ENCODE measurements around the gene ADGRL3.

ADGRL3 gene

GRCh38 chr4:61922766-61923165 is 722.6 kb downstream of the ADGRL3 start:
- no peaks in the 10 kb centered on the region for H3K9me3 ChIP-seq (ENCODE audit: control insufficient read depth, low read length)
- no peak overlapping the region for H3K27ac ChIP-seq (ENCODE audit: insufficient read depth, low read length, poor library complexity, severe bottlenecking)
- H3K4me3 ChIP-seq (ENCODE audit: insufficient read depth, low read depth, low read length, poor library complexity, severe bottlenecking) = no peak overlapping the region
- H3K27me3 ChIP-seq (replicated peaks; ENCODE audit: control insufficient read depth, insufficient read depth, low read length, poor library complexity, severe bottlenecking) = no peaks in the 10 kb centered on the region
- DNase-seq = no peak
- no peaks in the 10 kb centered on the region for H3K36me3 ChIP-seq (ENCODE audit: control insufficient read depth, insufficient read depth, low read length)
- no peaks in the 10 kb centered on the region for H3K4me1 ChIP-seq (ENCODE audit: control insufficient read depth, insufficient read depth, low read length, poor library complexity, severe bottlenecking)

DNA sequence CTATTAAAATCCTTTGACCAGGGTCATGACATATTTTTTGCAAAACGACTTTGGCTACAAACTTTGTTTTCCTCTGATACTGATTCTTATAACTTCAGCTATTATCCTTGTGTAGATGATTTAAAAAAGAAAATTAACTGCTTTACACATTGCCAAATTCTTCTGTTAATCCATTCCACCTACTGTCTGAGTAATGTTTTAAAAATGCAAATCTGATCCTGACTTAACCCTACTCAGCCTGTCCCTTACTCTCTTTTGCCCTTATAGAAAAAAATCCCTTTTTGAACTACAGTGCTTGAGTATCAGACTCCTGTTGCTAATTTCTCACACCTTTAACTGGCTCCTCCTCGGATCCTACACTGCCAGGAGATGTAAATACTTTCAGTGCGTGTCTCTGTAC is 723.1 kb downstream of the ADGRL3 start:
- Histone ChIP-seq H3K27ac (ENCODE audit: insufficient read depth, low read length, poor library complexity, severe bottlenecking) (no peak overlapping the region), H3K9me3 (ENCODE audit: control insufficient read depth, low read length) (no peaks in the 10 kb centered on the region), H3K27me3 (replicated peaks; ENCODE audit: control insufficient read depth, insufficient read depth, low read length, poor library complexity, severe bottlenecking) (no peaks in the 10 kb centered on the region), H3K4me1 (ENCODE audit: control insufficient read depth, insufficient read depth, low read length, poor library complexity, severe bottlenecking) (no peaks in the 10 kb centered on the region), H3K36me3 (ENCODE audit: control insufficient read depth, insufficient read depth, low read length) (no peaks in the 10 kb centered on the region), H3K4me3 (ENCODE audit: insufficient read depth, low read depth, low read length, poor library complexity, severe bottlenecking) (no peak overlapping the region)
- no peak for DNase-seq

DNA sequence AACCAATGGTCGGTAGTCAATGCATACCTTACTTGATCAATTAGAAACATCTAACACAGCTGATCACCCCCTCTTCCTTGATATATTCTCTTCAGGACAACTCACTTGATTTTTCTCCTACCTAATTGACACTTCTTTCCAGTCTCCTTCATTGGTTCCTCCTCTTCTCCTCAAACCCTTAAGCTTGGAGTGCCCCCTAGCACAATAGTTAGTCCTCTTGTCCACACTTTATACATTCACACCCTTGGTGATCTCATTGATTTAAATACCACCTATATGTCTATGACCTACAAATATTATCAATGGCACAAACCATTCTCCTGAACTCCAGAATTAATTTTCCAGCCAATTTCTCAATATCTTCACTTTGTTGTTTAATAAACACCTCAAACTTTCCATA is 724.0 kb downstream of the ADGRL3 start:
- no peaks in the 10 kb centered on the region for H3K4me1 ChIP-seq (ENCODE audit: control insufficient read depth, insufficient read depth, low read length, poor library complexity, severe bottlenecking)
- no peak overlapping the region for H3K4me3 ChIP-seq (ENCODE audit: insufficient read depth, low read depth, low read length, poor library complexity, severe bottlenecking)
- no peaks in the 10 kb centered on the region for H3K9me3 ChIP-seq (ENCODE audit: control insufficient read depth, low read length)
- DNase-seq = no peak
- no peaks in the 10 kb centered on the region for H3K36me3 ChIP-seq (ENCODE audit: control insufficient read depth, insufficient read depth, low read length)
- H3K27me3 ChIP-seq (replicated peaks; ENCODE audit: control insufficient read depth, insufficient read depth, low read length, poor library complexity, severe bottlenecking) = no peaks in the 10 kb centered on the region
- no peak overlapping the region for H3K27ac ChIP-seq (ENCODE audit: insufficient read depth, low read length, poor library complexity, severe bottlenecking)

DNA sequence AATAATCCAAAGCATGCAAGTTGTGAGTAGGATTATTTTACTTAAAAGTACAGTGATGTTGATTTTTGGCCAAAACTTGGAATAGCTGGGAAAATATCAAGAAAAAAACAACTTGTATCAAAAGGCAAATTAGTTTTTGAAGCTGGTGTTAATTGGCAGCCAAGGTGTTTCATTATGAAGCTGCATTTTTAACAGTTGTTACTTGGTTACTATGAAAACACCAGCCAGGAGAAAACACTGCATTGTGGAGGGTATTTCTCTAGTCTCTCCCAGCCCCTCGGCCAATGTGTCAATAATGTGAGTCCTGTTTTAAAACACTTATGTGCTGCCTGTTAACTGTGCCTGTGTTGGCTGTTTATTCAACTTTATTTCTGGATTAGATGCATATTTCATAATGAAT is 733.4 kb downstream of the ADGRL3 start:
- Histone ChIP-seq H3K27ac (ENCODE audit: insufficient read depth, low read length, poor library complexity, severe bottlenecking) (no peak overlapping the region), H3K27me3 (replicated peaks; ENCODE audit: control insufficient read depth, insufficient read depth, low read length, poor library complexity, severe bottlenecking) (no peaks in the 10 kb centered on the region), H3K9me3 (ENCODE audit: control insufficient read depth, low read length) (no peaks in the 10 kb centered on the region), H3K4me1 (ENCODE audit: control insufficient read depth, insufficient read depth, low read length, poor library complexity, severe bottlenecking) (no peaks in the 10 kb centered on the region), H3K4me3 (ENCODE audit: insufficient read depth, low read depth, low read length, poor library complexity, severe bottlenecking) (no peak overlapping the region), H3K36me3 (ENCODE audit: control insufficient read depth, insufficient read depth, low read length) (no peaks in the 10 kb centered on the region)
- no peak for DNase-seq

DNA sequence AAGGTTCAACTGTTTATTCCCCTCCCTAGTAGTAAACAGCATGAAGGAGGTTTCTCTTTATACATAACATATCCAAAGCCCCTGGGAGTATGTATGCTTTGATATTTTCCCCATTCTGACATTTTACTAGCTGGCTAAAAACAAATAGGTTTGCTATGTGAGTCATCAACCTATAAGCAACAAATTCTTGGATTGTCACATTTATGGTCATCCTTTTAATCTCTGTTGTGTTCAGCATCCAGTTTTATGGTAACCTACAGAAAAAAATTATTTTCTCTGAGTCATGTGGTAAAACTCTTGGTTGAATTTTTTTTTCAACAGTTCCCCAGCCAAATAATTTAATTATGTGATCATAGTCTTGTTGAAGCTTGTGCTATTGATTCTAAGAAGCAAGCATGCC is 734.1 kb downstream of the ADGRL3 start:
- Histone ChIP-seq H3K27me3 (replicated peaks; ENCODE audit: control insufficient read depth, insufficient read depth, low read length, poor library complexity, severe bottlenecking) (no peaks in the 10 kb centered on the region), H3K27ac (ENCODE audit: insufficient read depth, low read length, poor library complexity, severe bottlenecking) (no peak overlapping the region), H3K4me1 (ENCODE audit: control insufficient read depth, insufficient read depth, low read length, poor library complexity, severe bottlenecking) (no peaks in the 10 kb centered on the region), H3K36me3 (ENCODE audit: control insufficient read depth, insufficient read depth, low read length) (no peaks in the 10 kb centered on the region), H3K9me3 (ENCODE audit: control insufficient read depth, low read length) (no peaks in the 10 kb centered on the region), H3K4me3 (ENCODE audit: insufficient read depth, low read depth, low read length, poor library complexity, severe bottlenecking) (no peak overlapping the region)
- DNase-seq = no peak

DNA sequence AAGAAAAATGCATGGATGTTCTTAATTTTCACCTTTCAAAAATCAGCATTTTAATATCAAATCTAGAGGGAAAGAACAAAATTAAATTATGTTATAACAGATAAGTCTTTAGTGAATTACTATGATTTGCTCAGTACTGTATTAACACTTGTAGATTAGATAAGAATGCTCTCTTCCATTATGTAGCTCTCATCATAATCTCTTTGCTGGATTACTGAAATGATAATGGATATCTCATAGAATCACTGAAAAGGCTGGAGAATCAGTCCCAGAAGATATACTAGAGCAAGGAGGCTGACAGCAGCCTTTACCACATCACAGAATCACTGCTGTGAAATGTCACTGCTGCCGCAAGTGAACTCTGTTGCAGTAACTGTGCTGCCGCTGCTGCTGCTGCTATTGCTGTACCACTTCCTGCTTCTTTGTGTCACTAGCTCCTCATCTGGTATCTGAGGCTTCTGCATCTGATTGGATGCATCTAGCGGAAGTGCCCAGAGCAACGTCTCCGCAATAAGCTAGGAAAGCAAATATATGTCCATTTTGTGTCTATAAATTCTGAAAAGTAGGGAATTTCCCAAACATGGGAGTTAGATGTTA is 738.2 kb downstream of the ADGRL3 start:
- no peaks in the 10 kb centered on the region for H3K4me1 ChIP-seq (ENCODE audit: control insufficient read depth, insufficient read depth, low read length, poor library complexity, severe bottlenecking)
- H3K27me3 ChIP-seq (replicated peaks; ENCODE audit: control insufficient read depth, insufficient read depth, low read length, poor library complexity, severe bottlenecking) = no peaks in the 10 kb centered on the region
- no peak overlapping the region for H3K4me3 ChIP-seq (ENCODE audit: insufficient read depth, low read depth, low read length, poor library complexity, severe bottlenecking)
- H3K27ac ChIP-seq (ENCODE audit: insufficient read depth, low read length, poor library complexity, severe bottlenecking) = no peak overlapping the region
- DNase-seq = no peak
- H3K36me3 ChIP-seq (ENCODE audit: control insufficient read depth, insufficient read depth, low read length) = no peaks in the 10 kb centered on the region
- H3K9me3 ChIP-seq (ENCODE audit: control insufficient read depth, low read length) = no peaks in the 10 kb centered on the region

GRCh38 chr4:61950625-61951024 is 750.5 kb downstream of the ADGRL3 start:
- H3K27me3 ChIP-seq (replicated peaks; ENCODE audit: control insufficient read depth, insufficient read depth, low read length, poor library complexity, severe bottlenecking) = no peaks in the 10 kb centered on the region
- H3K36me3 ChIP-seq (ENCODE audit: control insufficient read depth, insufficient read depth, low read length) = no peaks in the 10 kb centered on the region
- no peaks in the 10 kb centered on the region for H3K4me1 ChIP-seq (ENCODE audit: control insufficient read depth, insufficient read depth, low read length, poor library complexity, severe bottlenecking)
- no peak overlapping the region for H3K27ac ChIP-seq (ENCODE audit: insufficient read depth, low read length, poor library complexity, severe bottlenecking)
- no peak overlapping the region for H3K4me3 ChIP-seq (ENCODE audit: insufficient read depth, low read depth, low read length, poor library complexity, severe bottlenecking)
- H3K9me3 ChIP-seq (ENCODE audit: control insufficient read depth, low read length) = no peaks in the 10 kb centered on the region
- DNase-seq = no peak

GRCh38 chr4:61953386-61953785 is 753.3 kb downstream of the ADGRL3 start:
- Histone ChIP-seq H3K27ac (ENCODE audit: insufficient read depth, low read length, poor library complexity, severe bottlenecking) (no peak overlapping the region), H3K4me1 (ENCODE audit: control insufficient read depth, insufficient read depth, low read length, poor library complexity, severe bottlenecking) (no peaks in the 10 kb centered on the region), H3K4me3 (ENCODE audit: insufficient read depth, low read depth, low read length, poor library complexity, severe bottlenecking) (no peak overlapping the region), H3K27me3 (replicated peaks; ENCODE audit: control insufficient read depth, insufficient read depth, low read length, poor library complexity, severe bottlenecking) (no peaks in the 10 kb centered on the region), H3K9me3 (ENCODE audit: control insufficient read depth, low read length) (no peaks in the 10 kb centered on the region), H3K36me3 (ENCODE audit: control insufficient read depth, insufficient read depth, low read length) (no peaks in the 10 kb centered on the region)
- no peak for DNase-seq

- no peak for DNase-seq
- no peaks in the 10 kb centered on the region for H3K27me3 ChIP-seq (replicated peaks; ENCODE audit: control insufficient read depth, insufficient read depth, low read length, poor library complexity, severe bottlenecking)
- no peak overlapping the region for H3K4me3 ChIP-seq (ENCODE audit: insufficient read depth, low read depth, low read length, poor library complexity, severe bottlenecking)
- H3K27ac ChIP-seq (ENCODE audit: insufficient read depth, low read length, poor library complexity, severe bottlenecking) = no peak overlapping the region
- no peaks in the 10 kb centered on the region for H3K36me3 ChIP-seq (ENCODE audit: control insufficient read depth, insufficient read depth, low read length)
- no peaks in the 10 kb centered on the region for H3K4me1 ChIP-seq (ENCODE audit: control insufficient read depth, insufficient read depth, low read length, poor library complexity, severe bottlenecking)
- H3K9me3 ChIP-seq (ENCODE audit: control insufficient read depth, low read length) = no peaks in the 10 kb centered on the region
Measured at GRCh38 chr4:61958591-61958990, 758.5 kb downstream of the ADGRL3 start.

DNA sequence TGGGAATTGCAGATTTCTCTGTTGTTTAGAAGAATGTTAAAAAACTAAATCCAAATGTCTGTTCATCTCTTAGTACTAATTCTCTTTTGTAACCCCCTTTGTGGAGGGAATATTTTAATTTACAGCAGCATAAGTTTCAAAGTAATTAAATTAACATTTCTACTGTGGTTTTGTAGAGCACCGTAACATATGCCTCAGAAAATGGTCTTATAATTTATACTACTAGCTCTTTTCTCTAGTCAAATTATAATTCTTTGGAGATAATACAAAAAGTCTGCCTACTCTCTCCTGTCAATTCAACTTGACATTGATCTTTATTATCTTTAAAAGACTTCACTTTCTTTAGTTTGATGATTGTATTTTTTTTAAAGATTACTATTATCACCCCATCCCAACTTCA is 759.0 kb downstream of the ADGRL3 start:
- no peaks in the 10 kb centered on the region for H3K27me3 ChIP-seq (replicated peaks; ENCODE audit: control insufficient read depth, insufficient read depth, low read length, poor library complexity, severe bottlenecking)
- H3K4me3 ChIP-seq (ENCODE audit: insufficient read depth, low read depth, low read length, poor library complexity, severe bottlenecking) = no peak overlapping the region
- no peaks in the 10 kb centered on the region for H3K4me1 ChIP-seq (ENCODE audit: control insufficient read depth, insufficient read depth, low read length, poor library complexity, severe bottlenecking)
- no peak for DNase-seq
- H3K36me3 ChIP-seq (ENCODE audit: control insufficient read depth, insufficient read depth, low read length) = no peaks in the 10 kb centered on the region
- H3K9me3 ChIP-seq (ENCODE audit: control insufficient read depth, low read length) = no peaks in the 10 kb centered on the region
- no peak overlapping the region for H3K27ac ChIP-seq (ENCODE audit: insufficient read depth, low read length, poor library complexity, severe bottlenecking)
